ENCODE measurements around the gene C14orf119. TPM values are rescaled to one million over a fixed set of nuclear protein-coding genes. Genes with fewer than 3 reads are reported as not detected.

C14orf119 gene
- total and polyA plus RNA-seq, 9 of the 15 experiments (the other 6 are each of a cell fraction or from before 2014, with no cell fraction given): 36.7 to 251 (median 51.8) TPM

GRCh38 chr14:23120541-23121251, 25.4 kb downstream of the C14orf119 start (continued):
- TF ChIP-seq LCOR (CRISPR knock-in tag; IDR thresholded peaks at IDR 0.05) (peak; percentile 98), NR2C1 (IDR thresholded peaks at IDR 0.05) (peak; percentile 45; the same call in 1 of the 2 replicates), NR2C1 (tag; IDR thresholded peaks at IDR 0.05) (peak; percentile 38; the same call in 1 of the 2 replicates), ZNF589 (CRISPR knock-in tag; IDR thresholded peaks at IDR 0.05; ENCODE audit: low read depth) (0 out of 2 replicates have a peak, but pooled peaks have one; percentile 32), BCOR (IDR thresholded peaks at IDR 0.05) (no peak; the same call in 1 of the 2 replicates), TAL1 (IDR thresholded peaks at IDR 0.05) (peak; percentile 93), MEIS2 (IDR thresholded peaks at IDR 0.05; ENCODE audit: partially characterized antibody) (peak; percentile 47), ARID2 (IDR thresholded peaks at IDR 0.05) (peak; percentile 100), MTA2 (IDR thresholded peaks at IDR 0.05; ENCODE audit: low read depth) (peak; percentile 84), ZFP36 (IDR thresholded peaks at IDR 0.05; ENCODE audit: low read depth, low read length, partially characterized antibody) (peak; percentile 33), TARDBP (IDR thresholded peaks at IDR 0.05) (peak; percentile 63; the same call in 1 of the 2 replicates), E2F3 (CRISPR knock-in tag; IDR thresholded peaks at IDR 0.05) (no peak), NEUROD1 (IDR thresholded peaks at IDR 0.05; ENCODE audit: borderline replicate concordance, low read depth, low read length, partially characterized antibody) (peak; percentile 31), FOXM1 (IDR thresholded peaks at IDR 0.05; ENCODE audit: low read depth) (peak; percentile 78), FOXM1 (CRISPR knock-in tag; IDR thresholded peaks at IDR 0.05; ENCODE audit: low read depth) (no peak), PML (IDR thresholded peaks at IDR 0.05; ENCODE audit: low read length) (peak; percentile 81), CBX2 (IDR thresholded peaks at IDR 0.05; ENCODE audit: insufficient read depth, low read length, poor library complexity, severe bottlenecking) (no peak), KAT7 (CRISPR knock-in tag; IDR thresholded peaks at IDR 0.05; ENCODE audit: borderline replicate concordance) (no peak; the same call in 1 of the 2 replicates), ZNF384 (IDR thresholded peaks at IDR 0.05; ENCODE audit: low read depth, low read length) (peak; percentile 68), CBFA2T2 (conservative IDR thresholded peaks at IDR 0.05) (peak; percentile 95), L3MBTL2 (IDR thresholded peaks at IDR 0.05) (no peak), ESRRA (IDR thresholded peaks at IDR 0.05; ENCODE audit: borderline replicate concordance, low read depth) (peak; percentile 68; the same call in 1 of the 2 replicates), ZNF184 (CRISPR knock-in tag; IDR thresholded peaks at IDR 0.05) (no peak), SETDB1 (IDR thresholded peaks at IDR 0.05; ENCODE audit: low read length) (no peak)
- TF ChIP-seq, protein P1, sequence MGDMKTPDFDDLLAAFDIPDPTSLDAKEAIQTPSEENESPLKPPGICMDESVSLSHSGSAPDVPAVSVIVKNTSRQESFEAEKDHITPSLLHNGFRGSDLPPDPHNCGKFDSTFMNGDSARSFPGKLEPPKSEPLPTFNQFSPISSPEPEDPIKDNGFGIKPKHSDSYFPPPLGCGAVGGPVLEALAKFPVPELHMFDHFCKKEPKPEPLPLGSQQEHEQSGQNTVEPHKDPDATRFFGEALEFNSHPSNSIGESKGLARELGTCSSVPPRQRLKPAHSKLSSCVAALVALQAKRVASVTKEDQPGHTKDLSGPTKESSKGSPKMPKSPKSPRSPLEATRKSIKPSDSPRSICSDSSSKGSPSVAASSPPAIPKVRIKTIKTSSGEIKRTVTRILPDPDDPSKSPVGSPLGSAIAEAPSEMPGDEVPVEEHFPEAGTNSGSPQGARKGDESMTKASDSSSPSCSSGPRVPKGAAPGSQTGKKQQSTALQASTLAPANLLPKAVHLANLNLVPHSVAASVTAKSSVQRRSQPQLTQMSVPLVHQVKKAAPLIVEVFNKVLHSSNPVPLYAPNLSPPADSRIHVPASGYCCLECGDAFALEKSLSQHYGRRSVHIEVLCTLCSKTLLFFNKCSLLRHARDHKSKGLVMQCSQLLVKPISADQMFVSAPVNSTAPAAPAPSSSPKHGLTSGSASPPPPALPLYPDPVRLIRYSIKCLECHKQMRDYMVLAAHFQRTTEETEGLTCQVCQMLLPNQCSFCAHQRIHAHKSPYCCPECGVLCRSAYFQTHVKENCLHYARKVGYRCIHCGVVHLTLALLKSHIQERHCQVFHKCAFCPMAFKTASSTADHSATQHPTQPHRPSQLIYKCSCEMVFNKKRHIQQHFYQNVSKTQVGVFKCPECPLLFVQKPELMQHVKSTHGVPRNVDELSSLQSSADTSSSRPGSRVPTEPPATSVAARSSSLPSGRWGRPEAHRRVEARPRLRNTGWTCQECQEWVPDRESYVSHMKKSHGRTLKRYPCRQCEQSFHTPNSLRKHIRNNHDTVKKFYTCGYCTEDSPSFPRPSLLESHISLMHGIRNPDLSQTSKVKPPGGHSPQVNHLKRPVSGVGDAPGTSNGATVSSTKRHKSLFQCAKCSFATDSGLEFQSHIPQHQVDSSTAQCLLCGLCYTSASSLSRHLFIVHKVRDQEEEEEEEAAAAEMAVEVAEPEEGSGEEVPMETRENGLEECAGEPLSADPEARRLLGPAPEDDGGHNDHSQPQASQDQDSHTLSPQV (IDR thresholded peaks at IDR 0.05): peak; percentile 83
- TF ChIP-seq, protein P2, sequence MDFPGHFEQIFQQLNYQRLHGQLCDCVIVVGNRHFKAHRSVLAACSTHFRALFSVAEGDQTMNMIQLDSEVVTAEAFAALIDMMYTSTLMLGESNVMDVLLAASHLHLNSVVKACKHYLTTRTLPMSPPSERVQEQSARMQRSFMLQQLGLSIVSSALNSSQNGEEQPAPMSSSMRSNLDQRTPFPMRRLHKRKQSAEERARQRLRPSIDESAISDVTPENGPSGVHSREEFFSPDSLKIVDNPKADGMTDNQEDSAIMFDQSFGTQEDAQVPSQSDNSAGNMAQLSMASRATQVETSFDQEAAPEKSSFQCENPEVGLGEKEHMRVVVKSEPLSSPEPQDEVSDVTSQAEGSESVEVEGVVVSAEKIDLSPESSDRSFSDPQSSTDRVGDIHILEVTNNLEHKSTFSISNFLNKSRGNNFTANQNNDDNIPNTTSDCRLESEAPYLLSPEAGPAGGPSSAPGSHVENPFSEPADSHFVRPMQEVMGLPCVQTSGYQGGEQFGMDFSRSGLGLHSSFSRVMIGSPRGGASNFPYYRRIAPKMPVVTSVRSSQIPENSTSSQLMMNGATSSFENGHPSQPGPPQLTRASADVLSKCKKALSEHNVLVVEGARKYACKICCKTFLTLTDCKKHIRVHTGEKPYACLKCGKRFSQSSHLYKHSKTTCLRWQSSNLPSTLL (IDR thresholded peaks at IDR 0.05): no peak

Data from K562 (cell line).